ENCODE measurements around the gene ARL8B. TPM values are rescaled to one million over a fixed set of nuclear protein-coding genes. Genes with fewer than 3 reads are reported as not detected.

Gene ARL8B
- polyA plus RNA-seq, 1 donor from 2014 or later, result 103 TPM

- Histone ChIP-seq H4K20me1 (ENCODE audit: insufficient read depth) (no peaks in the 10 kb centered on the region), H3K4me3 (ENCODE audit: low read length) (peak overlapping the region; percentile 87), H3K4me2 (ENCODE audit: low read length) (peak overlapping the region; percentile 79), H2AFZ (ENCODE audit: low read depth, low read length) (no peak overlapping the region), H3K9ac (ENCODE audit: low read length) (peak overlapping the region; percentile 79), H3K79me2 (replicated peaks; ENCODE audit: insufficient read depth, low read length) (peaks cover 28% of the 10 kb centered on the region), H3K27me3 (ENCODE audit: insufficient read depth, low read depth, low read length) (no peaks in the 10 kb centered on the region), H3F3A (ENCODE audit: insufficient read depth, low read length, poor library complexity, severe bottlenecking) (no peaks in the 10 kb centered on the region), H3K27ac (ENCODE audit: low read length) (no peak overlapping the region), H3K36me3 (ENCODE audit: insufficient read depth, low read length) (no peaks in the 10 kb centered on the region), H3K9me2 (ENCODE audit: insufficient read depth, low read length) (no peaks in the 10 kb centered on the region), H3K9me3 (ENCODE audit: low read length) (no peaks in the 10 kb centered on the region)
- TF ChIP-seq EZH2 (IDR thresholded peaks at IDR 0.05; ENCODE audit: borderline replicate concordance, insufficient read depth, low read length, poor library complexity, severe bottlenecking), result no peak
- no peak for TF ChIP-seq SMC3 (conservative IDR thresholded peaks at IDR 0.05; ENCODE audit: poor library complexity)
- no peak for TF ChIP-seq MXI1 (conservative IDR thresholded peaks at IDR 0.05; ENCODE audit: poor library complexity, severe bottlenecking)
These were observed 66.5 kb downstream of the ARL8B start for GRCh38 chr3:5188419-5189221.

- Histone ChIP-seq H4K20me1 (ENCODE audit: insufficient read depth) (no peaks in the 10 kb centered on the region), H2AFZ (ENCODE audit: low read depth, low read length) (no peak overlapping the region), H3K9me3 (ENCODE audit: low read length) (no peaks in the 10 kb centered on the region), H3K9ac (ENCODE audit: low read length) (no peak overlapping the region), H3K36me3 (ENCODE audit: insufficient read depth, low read length) (peaks cover under 1% of the 10 kb centered on the region), H3K79me2 (replicated peaks; ENCODE audit: insufficient read depth, low read length) (peaks cover 28% of the 10 kb centered on the region), H3K4me3 (ENCODE audit: low read length) (peak overlapping the region; percentile 15), H3K27me3 (ENCODE audit: insufficient read depth, low read depth, low read length) (no peaks in the 10 kb centered on the region), H3K27ac (ENCODE audit: low read length) (no peak overlapping the region), H3F3A (ENCODE audit: insufficient read depth, low read length, poor library complexity, severe bottlenecking) (no peaks in the 10 kb centered on the region), H3K4me2 (ENCODE audit: low read length) (no peak overlapping the region), H3K9me2 (ENCODE audit: insufficient read depth, low read length) (no peaks in the 10 kb centered on the region)
- no peak for TF ChIP-seq CTCF (IDR thresholded peaks at IDR 0.05; ENCODE audit: poor library complexity, severe bottlenecking)
- no peak for TF ChIP-seq SMC3 (conservative IDR thresholded peaks at IDR 0.05; ENCODE audit: poor library complexity)
These were observed 68.2 kb downstream of the ARL8B start for GRCh38 chr3:5190147-5190791.

- H2AFZ ChIP-seq (ENCODE audit: low read depth, low read length), result no peak overlapping the region
- no peaks in the 10 kb centered on the region for H3K27me3 ChIP-seq (ENCODE audit: insufficient read depth, low read depth, low read length)
- no peaks in the 10 kb centered on the region for H3K9me3 ChIP-seq (ENCODE audit: low read length)
- peaks cover 5% of the 10 kb centered on the region for H3K36me3 ChIP-seq (ENCODE audit: insufficient read depth, low read length)
- peaks cover 28% of the 10 kb centered on the region for H3K79me2 ChIP-seq (replicated peaks; ENCODE audit: insufficient read depth, low read length)
- H4K20me1 ChIP-seq (ENCODE audit: insufficient read depth), result no peaks in the 10 kb centered on the region
- no peaks in the 10 kb centered on the region for H3K9me2 ChIP-seq (ENCODE audit: insufficient read depth, low read length)
- H3K4me2 ChIP-seq (ENCODE audit: low read length), result no peak overlapping the region
- no peak overlapping the region for H3K27ac ChIP-seq (ENCODE audit: low read length)
- TF ChIP-seq SMC3 (conservative IDR thresholded peaks at IDR 0.05; ENCODE audit: poor library complexity) (no peak), POLR2AphosphoS5 (IDR thresholded peaks at IDR 0.05) (no peak), MXI1 (conservative IDR thresholded peaks at IDR 0.05; ENCODE audit: poor library complexity, severe bottlenecking) (no peak)
- H3F3A ChIP-seq (ENCODE audit: insufficient read depth, low read length, poor library complexity, severe bottlenecking), result no peaks in the 10 kb centered on the region
- H3K9ac ChIP-seq (ENCODE audit: low read length), result no peak overlapping the region
- H3K4me3 ChIP-seq (ENCODE audit: low read length), result no peak overlapping the region
These were observed 69.6 kb downstream of the ARL8B start for GRCh38 chr3:5191555-5192304.

Measured in neural cell (in vitro differentiated cells).